Hepatocyte (in vitro differentiated cells): ENCODE measurements around the gene BCKDHB. TPM values are rescaled to one million over a fixed set of nuclear protein-coding genes. Genes with fewer than 3 reads are reported as not detected.

Experiments used
- DNase-seq: peaks from one replicate; pipeline ENCODE4 v3.0.0-alpha.2; 2016; ENCODE audit warnings: low spot score
- H2AFZ ChIP-seq: fragments of 200-600 bp; sonication (generic); 2 replicates; pipeline ENCODE4 v1.6.0; 2016; ENCODE audit warnings: antibody characterized with exemption, mild to moderate bottlenecking
- H3K27ac ChIP-seq: fragments of 200-600 bp; sonication (generic); 2 replicates; pipeline ENCODE4 v1.5.1; 2016; ENCODE audit warnings: mild to moderate bottlenecking
- H3K27me3 ChIP-seq: fragments of 200-600 bp; sonication (generic); 2 replicates; pipeline ENCODE4 v1.6.1; 2016
- H3K36me3 ChIP-seq: fragments of 200-600 bp; sonication (generic); replicated peaks from 2 replicates; pipeline ENCODE4 v1.5.1; 2016; ENCODE audit warnings: low read depth; ENCODE audit not compliant: insufficient read depth
- H3K4me1 ChIP-seq: fragments of 200-600 bp; sonication (generic); 2 replicates; pipeline ENCODE4 v1.5.1; 2016; ENCODE audit warnings: mild to moderate bottlenecking, moderate library complexity; ENCODE audit not compliant: insufficient read depth
- H3K4me2 ChIP-seq: fragments of 200-600 bp; sonication (generic); 2 replicates; pipeline ENCODE4 v1.6.0; 2016
- H3K4me3 ChIP-seq: fragments of 200-600 bp; sonication (generic); 2 replicates; pipeline ENCODE4 v1.5.1; 2016; ENCODE audit warnings: mild to moderate bottlenecking
- H3K79me2 ChIP-seq: fragments of 200-600 bp; sonication (generic); 2 replicates; pipeline ENCODE4 v1.6.0; 2017; ENCODE audit warnings: mild to moderate bottlenecking
- H3K9me2 ChIP-seq: fragments of 200-600 bp; sonication (generic); replicated peaks from 2 replicates; pipeline ENCODE4 v1.6.0; 2017; ENCODE audit warnings: mild to moderate bottlenecking; ENCODE audit not compliant: insufficient read depth
- H3K9me3 ChIP-seq: fragments of 200-600 bp; sonication (generic); 2 replicates; pipeline ENCODE4 v1.5.1; 2016; ENCODE audit warnings: low read depth, mild to moderate bottlenecking
- H4K20me1 ChIP-seq: fragments of 200-600 bp; sonication (generic); 2 replicates; pipeline ENCODE4 v1.6.0; 2016; ENCODE audit warnings: mild to moderate bottlenecking; ENCODE audit not compliant: insufficient read depth, poor library complexity, severe bottlenecking
- EZH2 ChIP-seq: fragments of 200-600 bp; sonication (generic); IDR thresholded peaks from 2 replicates; pipeline ENCODE4 v1.6.1; 2016; ENCODE audit warnings: antibody characterized with exemption, mild to moderate bottlenecking, borderline replicate concordance
- EZH2phosphoT487 ChIP-seq: fragments of 200-600 bp; sonication (generic); IDR thresholded peaks from one replicate; pipeline ENCODE4 v1.6.1; 2018; ENCODE audit warnings: antibody characterized with exemption, mild to moderate bottlenecking, low read depth, moderate library complexity; ENCODE audit not compliant: unreplicated experiment, severe bottlenecking
- WGBS: methylation state at CpG from one replicate; pipeline ENCODE4 v1.1.6; 2016; ENCODE audit warnings: low lambda C conversion rate; ENCODE audit errors: missing lambda C conversion rate; 5-methylcytosine and 5-hydroxymethylcytosine counted together
- polyA plus RNA-seq: library from polyadenylated mRNA; unstranded; fragments of >200 nt; fragmentation: Nextera tagmentation; extraction: Ambion mirVana; gene quantifications from 2 replicates; pipeline ENCODE4 v1.2.1, GENCODE V29; 2016
- total RNA-seq: library from RNA; depleted of rRNA; stranded (reverse); fragments of >200 nt; gene quantifications from 2 replicates; pipeline ENCODE4 v1.2.3, GENCODE V29; 2014
- TF ChIP-seq, protein P1 (sequence below): fragments of 200-600 bp; sonication (generic); IDR thresholded peaks from 2 replicates; pipeline ENCODE4 v1.5.1; 2016; ENCODE audit warnings: antibody characterized with exemption, mild to moderate bottlenecking; ENCODE audit not compliant: poor library complexity

Gene BCKDHB
- total and polyA plus RNA-seq, 2 experiments from 2014 or later = 28.7 to 32.0 TPM

DNA sequence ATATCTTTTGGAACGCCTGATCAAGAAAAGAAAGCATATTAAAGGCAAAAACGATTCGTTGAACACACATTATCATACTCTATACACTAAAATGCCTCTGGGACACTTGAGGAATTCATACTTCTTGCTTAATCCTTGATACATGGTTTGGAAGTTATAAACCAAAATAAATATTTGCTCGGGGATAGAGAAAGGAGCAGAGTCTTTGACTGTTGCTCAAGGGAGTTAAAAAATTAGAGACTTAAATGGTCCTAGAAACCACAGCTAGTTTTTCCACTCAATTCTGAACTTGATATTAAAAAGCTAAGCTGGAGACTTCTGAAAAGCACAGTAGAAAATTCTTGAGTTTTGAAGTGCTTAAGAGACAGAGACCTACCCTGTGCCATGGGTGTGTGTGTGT lies 98.9 kb downstream of the BCKDHB start:
- no peaks in the 10 kb centered on the region for H3K36me3 ChIP-seq
- no peaks in the 10 kb centered on the region for H3K9me2 ChIP-seq
- H4K20me1 ChIP-seq = no peaks in the 10 kb centered on the region
- H3K4me3 ChIP-seq = no peak overlapping the region
- WGBS = 82% methylated on average over 4 of the region's 4 CpGs
- DNase-seq = no peak
- no peak overlapping the region for H3K4me2 ChIP-seq
- no peaks in the 10 kb centered on the region for H3K27me3 ChIP-seq
- no peaks in the 10 kb centered on the region for H3K79me2 ChIP-seq
- TF ChIP-seq EZH2phosphoT487 (no peak), EZH2 (no peak)
- TF ChIP-seq, protein P1, sequence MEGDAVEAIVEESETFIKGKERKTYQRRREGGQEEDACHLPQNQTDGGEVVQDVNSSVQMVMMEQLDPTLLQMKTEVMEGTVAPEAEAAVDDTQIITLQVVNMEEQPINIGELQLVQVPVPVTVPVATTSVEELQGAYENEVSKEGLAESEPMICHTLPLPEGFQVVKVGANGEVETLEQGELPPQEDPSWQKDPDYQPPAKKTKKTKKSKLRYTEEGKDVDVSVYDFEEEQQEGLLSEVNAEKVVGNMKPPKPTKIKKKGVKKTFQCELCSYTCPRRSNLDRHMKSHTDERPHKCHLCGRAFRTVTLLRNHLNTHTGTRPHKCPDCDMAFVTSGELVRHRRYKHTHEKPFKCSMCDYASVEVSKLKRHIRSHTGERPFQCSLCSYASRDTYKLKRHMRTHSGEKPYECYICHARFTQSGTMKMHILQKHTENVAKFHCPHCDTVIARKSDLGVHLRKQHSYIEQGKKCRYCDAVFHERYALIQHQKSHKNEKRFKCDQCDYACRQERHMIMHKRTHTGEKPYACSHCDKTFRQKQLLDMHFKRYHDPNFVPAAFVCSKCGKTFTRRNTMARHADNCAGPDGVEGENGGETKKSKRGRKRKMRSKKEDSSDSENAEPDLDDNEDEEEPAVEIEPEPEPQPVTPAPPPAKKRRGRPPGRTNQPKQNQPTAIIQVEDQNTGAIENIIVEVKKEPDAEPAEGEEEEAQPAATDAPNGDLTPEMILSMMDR = no peak
- peaks cover 3% of the 10 kb centered on the region for H3K4me1 ChIP-seq
- no peak overlapping the region for H3K27ac ChIP-seq
- H2AFZ ChIP-seq = no peak overlapping the region
- H3K9me3 ChIP-seq = no peaks in the 10 kb centered on the region

DNA sequence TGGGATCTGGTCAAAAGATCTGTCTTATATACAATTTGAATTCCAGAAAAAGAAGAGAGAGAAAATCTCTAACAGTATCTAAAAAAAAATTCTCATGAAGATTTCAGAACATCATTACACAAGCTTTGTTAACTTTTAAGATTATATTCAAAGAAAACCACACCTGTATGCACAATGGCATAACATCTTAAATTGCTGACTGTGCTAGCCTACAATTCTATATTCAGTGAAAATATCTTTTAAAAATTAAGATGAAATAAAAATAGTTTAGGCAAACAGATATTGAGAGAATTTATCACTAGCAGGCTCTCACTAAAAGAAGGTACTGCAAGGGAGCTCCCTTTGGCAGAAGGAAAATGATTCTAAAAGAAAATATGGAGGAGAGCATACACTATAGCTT lies 100.3 kb downstream of the BCKDHB start:
- no peak overlapping the region for H3K27ac ChIP-seq
- no peaks in the 10 kb centered on the region for H3K9me2 ChIP-seq
- no peaks in the 10 kb centered on the region for H3K36me3 ChIP-seq
- DNase-seq = no peak
- no peaks in the 10 kb centered on the region for H3K79me2 ChIP-seq
- no peaks in the 10 kb centered on the region for H4K20me1 ChIP-seq
- H2AFZ ChIP-seq = no peak overlapping the region
- H3K4me3 ChIP-seq = no peak overlapping the region
- H3K4me2 ChIP-seq = no peak overlapping the region
- no peaks in the 10 kb centered on the region for H3K27me3 ChIP-seq
- peaks cover 14% of the 10 kb centered on the region for H3K4me1 ChIP-seq
- H3K9me3 ChIP-seq = no peaks in the 10 kb centered on the region
- TF ChIP-seq EZH2 = no peak
- TF ChIP-seq, protein P1 = no peak
- no peak for TF ChIP-seq EZH2phosphoT487

DNA sequence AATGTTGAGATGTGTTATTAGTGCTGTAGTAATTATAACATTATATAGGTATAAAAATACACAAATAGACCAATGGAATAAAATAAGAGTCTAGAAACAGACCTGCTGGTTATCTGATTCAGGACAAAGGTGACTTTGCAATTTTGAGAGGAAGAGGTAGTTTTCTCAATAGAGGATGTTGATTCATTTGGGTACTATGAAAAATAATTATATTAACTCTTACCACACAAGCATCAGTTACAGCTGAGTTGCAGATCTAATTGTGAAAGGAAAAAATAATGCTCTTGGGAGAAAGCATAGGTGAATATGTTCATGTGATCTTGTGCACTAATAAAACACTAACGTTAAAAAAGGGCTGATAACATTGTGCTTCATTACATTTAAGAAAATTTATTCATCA lies 103.0 kb downstream of the BCKDHB start:
- Histone ChIP-seq H3K9me2 (no peaks in the 10 kb centered on the region), H3K79me2 (no peaks in the 10 kb centered on the region), H3K4me1 (peaks cover 18% of the 10 kb centered on the region), H2AFZ (no peak overlapping the region), H3K36me3 (no peaks in the 10 kb centered on the region), H3K27ac (no peak overlapping the region), H3K9me3 (no peaks in the 10 kb centered on the region), H3K27me3 (no peaks in the 10 kb centered on the region), H4K20me1 (no peaks in the 10 kb centered on the region), H3K4me3 (no peak overlapping the region), H3K4me2 (no peak overlapping the region)
- DNase-seq = no peak
- WGBS = 87% methylated on average over 1 of the region's 1 CpG
- TF ChIP-seq, protein P1 = no peak
- TF ChIP-seq EZH2phosphoT487 = no peak
- TF ChIP-seq EZH2 = no peak

DNA sequence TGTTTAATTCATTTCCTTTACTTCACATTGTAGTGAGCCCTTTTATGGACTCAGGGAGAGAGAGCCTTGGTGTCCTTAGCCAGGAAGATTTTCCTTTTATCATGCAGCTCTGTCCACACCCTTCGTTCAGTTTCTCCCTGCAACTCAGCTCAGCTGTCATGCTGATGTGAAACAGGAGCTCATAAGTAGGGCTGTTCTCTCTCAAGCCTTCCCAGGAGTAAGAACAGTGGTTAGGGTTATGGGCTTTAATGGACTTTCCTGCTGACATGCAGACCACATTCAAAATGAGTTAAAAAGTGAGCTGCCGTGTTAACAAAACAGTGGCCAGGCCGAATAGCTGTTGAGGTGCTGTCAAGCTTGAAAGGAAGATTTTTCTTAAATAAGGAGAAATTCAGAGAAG lies 104.1 kb downstream of the BCKDHB start:
- Histone ChIP-seq H3K4me1 (peaks cover 18% of the 10 kb centered on the region), H3K27ac (peak overlapping the region; percentile 46), H3K4me3 (no peak overlapping the region), H3K27me3 (no peaks in the 10 kb centered on the region), H3K4me2 (peak overlapping the region; percentile 18), H3K36me3 (no peaks in the 10 kb centered on the region), H3K9me2 (no peaks in the 10 kb centered on the region), H4K20me1 (no peaks in the 10 kb centered on the region), H2AFZ (no peak overlapping the region), H3K9me3 (no peaks in the 10 kb centered on the region), H3K79me2 (no peaks in the 10 kb centered on the region)
- DNase-seq = peak; percentile 45
- 33% methylated on average over 3 of the region's 3 CpGs for WGBS
- TF ChIP-seq EZH2phosphoT487 (no peak), EZH2 (no peak)
- TF ChIP-seq, protein P1 = no peak
